Esophagus muscularis mucosa (tissue), 3 donors: Measurements from ENCODE around the gene TLE3.
A peak's percentile ranks its signal among the peaks of the same experiment; 100 is the strongest.

Experiments
- POLR2A ChIP-seq: fragments of 450-650 bp; IDR thresholded peaks from one replicate; pipeline ENCODE4 v1.6.1; 2017; ENCODE audit warnings: antibody characterized with exemption, moderate library complexity, mild to moderate bottlenecking, low read depth
- POLR2AphosphoS5 ChIP-seq, 2 donors: sonication (generic); formaldehyde crosslinking; IDR thresholded peaks; one replicate each; pipeline ENCODE4 v1.6.1; 2017; ENCODE audit warnings: antibody characterized with exemption in 2 of 2
- TF ChIP-seq, protein P1 (sequence below), 3 experiments: fragments of 200-600 bp in 2 of 3; fragments of 450-650 bp in 1 of 3; sonication (generic) in 2 of 3; IDR thresholded peaks; one replicate each; pipeline ENCODE4 v1.5.1; 2017 to 2019; ENCODE audit warnings: antibody characterized with exemption in 3 of 3, mild to moderate bottlenecking in 2 of 3, moderate library complexity in 1 of 3

GRCh38 chr15:70095408-70096214 lies 2.1 kb downstream of the TLE3 start:
- TF ChIP-seq, protein P1, sequence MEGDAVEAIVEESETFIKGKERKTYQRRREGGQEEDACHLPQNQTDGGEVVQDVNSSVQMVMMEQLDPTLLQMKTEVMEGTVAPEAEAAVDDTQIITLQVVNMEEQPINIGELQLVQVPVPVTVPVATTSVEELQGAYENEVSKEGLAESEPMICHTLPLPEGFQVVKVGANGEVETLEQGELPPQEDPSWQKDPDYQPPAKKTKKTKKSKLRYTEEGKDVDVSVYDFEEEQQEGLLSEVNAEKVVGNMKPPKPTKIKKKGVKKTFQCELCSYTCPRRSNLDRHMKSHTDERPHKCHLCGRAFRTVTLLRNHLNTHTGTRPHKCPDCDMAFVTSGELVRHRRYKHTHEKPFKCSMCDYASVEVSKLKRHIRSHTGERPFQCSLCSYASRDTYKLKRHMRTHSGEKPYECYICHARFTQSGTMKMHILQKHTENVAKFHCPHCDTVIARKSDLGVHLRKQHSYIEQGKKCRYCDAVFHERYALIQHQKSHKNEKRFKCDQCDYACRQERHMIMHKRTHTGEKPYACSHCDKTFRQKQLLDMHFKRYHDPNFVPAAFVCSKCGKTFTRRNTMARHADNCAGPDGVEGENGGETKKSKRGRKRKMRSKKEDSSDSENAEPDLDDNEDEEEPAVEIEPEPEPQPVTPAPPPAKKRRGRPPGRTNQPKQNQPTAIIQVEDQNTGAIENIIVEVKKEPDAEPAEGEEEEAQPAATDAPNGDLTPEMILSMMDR (IDR thresholded peaks at IDR 0.05): peak in 1 of 3 experiments; percentile 10
- no peak for TF ChIP-seq POLR2A
- TF ChIP-seq POLR2AphosphoS5 (IDR thresholded peaks at IDR 0.05): no peak
